Left ventricle myocardium inferior (tissue), 1 donor: ENCODE data around the gene DGCR6. TPM values are rescaled to one million over a fixed set of nuclear protein-coding genes. Genes with fewer than 3 reads are reported as not detected.
"Not testable (repeated sequence)": the region's sequence is repeated elsewhere in the genome, so short reads cannot be mapped to it uniquely, and the experiment has no call there.

Experiments used
- DNase-seq: peaks from one replicate; pipeline ENCODE4 v3.0.0-alpha.2; 2020
- H3K27ac ChIP-seq: fragments of 200-600 bp; replicated peaks from 2 replicates; pipeline ENCODE4 v1.8.0; 2021
- H3K27me3 ChIP-seq: fragments of 200-600 bp; 2 replicates; pipeline ENCODE4 v1.8.0; 2021; ENCODE audit warnings: low read depth
- H3K36me3 ChIP-seq: fragments of 200-600 bp; 2 replicates; pipeline ENCODE4 v1.8.0; 2021
- H3K4me1 ChIP-seq: fragments of 200-600 bp; 2 replicates; pipeline ENCODE4 v1.8.0; 2021
- H3K4me3 ChIP-seq: fragments of 200-600 bp; 2 replicates; pipeline ENCODE4 v1.8.0; 2021; ENCODE audit warnings: mild to moderate bottlenecking, moderate library complexity
- H3K9me3 ChIP-seq: fragments of 200-600 bp; replicated peaks from 2 replicates; pipeline ENCODE4 v1.8.0; 2021
- intact Hi-C: fragments of 100-400 bp; cut with micrococcal nuclease; formaldehyde crosslinking; loops from one replicate; pipeline ENCODE4 v1.11.0; 2022
- total RNA-seq: library from RNA; stranded (reverse); fragmentation: NEBNext Ultra II Directional; extraction: Animal tissue kit (Norgen Biotek cat#: 25700); gene quantifications from one replicate; pipeline ENCODE4 v1.2.1, GENCODE V29; 2021
- TF ChIP-seq, protein P1 (sequence below): fragments of 200-600 bp; IDR thresholded peaks from 2 replicates; pipeline ENCODE4 v1.8.0; 2021; ENCODE audit warnings: antibody characterized with exemption, mild to moderate bottlenecking, borderline replicate concordance
- donor health status: DM: no; HTN: yes; CAD: no; lungs with severe emphysema.

Gene DGCR6
- total RNA-seq, 1 donor from 2014 or later = 13.9 TPM

DNA sequence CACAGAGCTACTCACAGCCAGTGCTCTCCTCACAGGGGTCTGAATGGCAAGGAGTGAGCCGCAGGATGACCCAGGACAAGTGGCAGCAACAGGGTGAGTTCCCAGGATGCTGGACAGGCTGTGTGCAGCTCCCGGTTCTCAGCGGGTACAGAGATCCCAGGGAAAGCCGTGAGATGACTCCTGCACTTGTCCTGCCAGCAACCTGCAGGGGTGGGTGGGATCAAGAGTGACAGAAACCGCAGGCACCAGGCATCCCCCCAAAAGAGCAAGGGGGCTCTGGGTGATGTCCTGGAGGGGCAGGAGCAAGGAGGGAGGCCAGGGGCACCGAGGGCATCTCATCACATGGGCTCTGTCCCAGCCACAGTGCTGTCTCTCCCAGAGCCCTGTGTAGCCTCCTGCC, 45.9 kb downstream of the DGCR6 start:
- H3K27ac ChIP-seq = no peak overlapping the region
- intact Hi-C loops = no loop called here
- no peaks in the 10 kb centered on the region for H3K4me1 ChIP-seq
- peaks cover 42% of the 10 kb centered on the region for H3K27me3 ChIP-seq
- no peaks in the 10 kb centered on the region for H3K36me3 ChIP-seq
- no peaks in the 10 kb centered on the region for H3K9me3 ChIP-seq
- TF ChIP-seq, protein P1, sequence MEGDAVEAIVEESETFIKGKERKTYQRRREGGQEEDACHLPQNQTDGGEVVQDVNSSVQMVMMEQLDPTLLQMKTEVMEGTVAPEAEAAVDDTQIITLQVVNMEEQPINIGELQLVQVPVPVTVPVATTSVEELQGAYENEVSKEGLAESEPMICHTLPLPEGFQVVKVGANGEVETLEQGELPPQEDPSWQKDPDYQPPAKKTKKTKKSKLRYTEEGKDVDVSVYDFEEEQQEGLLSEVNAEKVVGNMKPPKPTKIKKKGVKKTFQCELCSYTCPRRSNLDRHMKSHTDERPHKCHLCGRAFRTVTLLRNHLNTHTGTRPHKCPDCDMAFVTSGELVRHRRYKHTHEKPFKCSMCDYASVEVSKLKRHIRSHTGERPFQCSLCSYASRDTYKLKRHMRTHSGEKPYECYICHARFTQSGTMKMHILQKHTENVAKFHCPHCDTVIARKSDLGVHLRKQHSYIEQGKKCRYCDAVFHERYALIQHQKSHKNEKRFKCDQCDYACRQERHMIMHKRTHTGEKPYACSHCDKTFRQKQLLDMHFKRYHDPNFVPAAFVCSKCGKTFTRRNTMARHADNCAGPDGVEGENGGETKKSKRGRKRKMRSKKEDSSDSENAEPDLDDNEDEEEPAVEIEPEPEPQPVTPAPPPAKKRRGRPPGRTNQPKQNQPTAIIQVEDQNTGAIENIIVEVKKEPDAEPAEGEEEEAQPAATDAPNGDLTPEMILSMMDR = no peak
- H3K4me3 ChIP-seq = no peak overlapping the region
- DNase-seq = no peak

GRCh38 chr22:18953128-18953527, 47.0 kb downstream of the DGCR6 start:
- H3K27me3 ChIP-seq = peaks cover 42% of the 10 kb centered on the region
- intact Hi-C loops, H3K4me1 ChIP-seq, H3K4me3 ChIP-seq, H3K9me3 ChIP-seq, H3K27ac ChIP-seq, H3K36me3 ChIP-seq, DNase-seq: not testable (repeated sequence)

DNA sequence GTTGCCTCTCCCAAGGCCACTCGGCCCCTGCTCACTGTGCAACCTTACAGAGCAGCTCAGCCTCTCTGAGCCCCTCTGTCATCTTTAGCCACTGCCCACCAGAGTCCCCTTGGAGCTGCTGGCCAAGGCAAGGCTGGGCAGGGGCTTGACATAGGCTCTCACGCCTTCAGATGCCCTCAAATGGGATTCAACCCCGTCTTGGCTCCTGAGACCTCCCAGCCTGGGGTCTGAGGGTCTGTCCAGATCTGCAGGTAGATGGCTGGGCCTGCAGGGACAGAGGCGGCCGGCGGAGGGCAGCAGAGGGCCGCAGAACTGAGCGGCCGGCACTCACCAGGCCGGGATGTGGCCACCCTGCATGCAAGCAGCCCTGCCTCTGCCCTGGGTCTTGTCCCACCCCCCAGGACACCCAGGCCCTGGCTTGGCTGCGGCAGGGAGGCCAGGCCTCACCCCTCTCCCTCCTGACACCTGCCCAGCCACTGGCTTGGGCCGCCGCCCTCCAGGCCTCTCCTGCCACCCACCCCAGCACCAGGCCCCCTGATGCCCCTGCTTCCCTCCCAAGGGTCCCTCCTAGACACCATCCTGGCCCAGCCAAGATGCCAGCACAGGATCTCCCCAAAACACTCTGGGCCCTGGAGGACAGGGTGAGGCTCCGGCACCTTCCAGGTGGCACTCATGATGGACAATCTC, 48.3 kb downstream of the DGCR6 start:
- H3K36me3 ChIP-seq, H3K9me3 ChIP-seq, H3K4me1 ChIP-seq, H3K4me3 ChIP-seq, H3K27ac ChIP-seq, intact Hi-C loops: not testable (repeated sequence)
- peak; percentile 67 for DNase-seq
- H3K27me3 ChIP-seq = peaks cover 43% of the 10 kb centered on the region
- TF ChIP-seq, protein P1 = peak; percentile 79

GRCh38 chr22:18954990-18955571, 49.0 kb downstream of the DGCR6 start:
- H3K36me3 ChIP-seq = no peaks in the 10 kb centered on the region
- intact Hi-C loops = no loop called here
- DNase-seq = no peak
- no peak overlapping the region for H3K27ac ChIP-seq
- no peaks in the 10 kb centered on the region for H3K9me3 ChIP-seq
- peaks cover 38% of the 10 kb centered on the region for H3K27me3 ChIP-seq
- no peak overlapping the region for H3K4me3 ChIP-seq
- no peaks in the 10 kb centered on the region for H3K4me1 ChIP-seq
- TF ChIP-seq, protein P1 = no peak

GRCh38 chr22:18955696-18956095, 49.6 kb downstream of the DGCR6 start:
- TF ChIP-seq, protein P1 = no peak
- Histone ChIP-seq H3K4me1 (no peaks in the 10 kb centered on the region), H3K4me3 (no peak overlapping the region), H3K27me3 (peaks cover 32% of the 10 kb centered on the region), H3K27ac (no peak overlapping the region), H3K9me3 (no peaks in the 10 kb centered on the region), H3K36me3 (no peaks in the 10 kb centered on the region)
- DNase-seq = no peak
- intact Hi-C loops = no loop called here

DNA sequence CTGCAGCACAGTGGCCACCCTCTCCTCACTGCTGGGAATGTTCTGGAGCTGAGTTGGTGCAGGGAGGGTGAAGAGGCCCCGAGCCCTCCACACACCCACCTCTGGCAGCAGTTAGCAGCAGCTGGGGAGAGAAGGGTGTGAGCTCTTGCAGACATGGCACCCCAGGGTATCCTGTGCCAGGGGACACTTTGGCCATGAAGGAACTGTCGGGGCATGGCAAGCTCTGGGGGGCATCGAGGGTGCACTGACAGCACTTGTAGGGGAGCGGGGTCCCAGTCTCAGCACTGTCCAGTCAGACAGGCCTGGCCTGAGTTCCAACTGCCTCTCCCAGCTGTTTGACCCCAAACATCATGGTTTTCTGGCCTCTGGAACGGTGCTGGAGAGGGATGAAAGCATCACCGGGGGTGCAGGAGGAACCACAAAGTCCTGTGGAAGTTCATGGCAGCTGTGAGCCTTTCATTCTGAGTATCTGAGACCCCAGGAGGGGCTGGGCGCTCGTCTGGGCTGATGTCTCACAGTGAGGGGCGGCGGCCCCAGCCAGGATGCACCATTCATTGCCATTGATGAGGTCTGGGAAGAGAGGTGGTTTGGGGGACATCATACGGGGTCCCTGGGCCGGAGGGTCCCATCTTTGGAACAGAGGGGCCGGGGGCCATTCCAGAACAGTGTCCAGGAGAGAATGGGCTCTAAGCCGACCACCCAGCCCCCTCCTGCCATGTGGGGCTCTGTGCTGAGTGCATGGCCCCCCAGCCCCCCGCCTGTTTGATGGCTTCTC, 50.2 kb downstream of the DGCR6 start:
- H3K4me1 ChIP-seq, DNase-seq, H3K4me3 ChIP-seq, H3K36me3 ChIP-seq, H3K27ac ChIP-seq, intact Hi-C loops, H3K9me3 ChIP-seq: not testable (repeated sequence)
- H3K27me3 ChIP-seq = peaks cover 26% of the 10 kb centered on the region

DNA sequence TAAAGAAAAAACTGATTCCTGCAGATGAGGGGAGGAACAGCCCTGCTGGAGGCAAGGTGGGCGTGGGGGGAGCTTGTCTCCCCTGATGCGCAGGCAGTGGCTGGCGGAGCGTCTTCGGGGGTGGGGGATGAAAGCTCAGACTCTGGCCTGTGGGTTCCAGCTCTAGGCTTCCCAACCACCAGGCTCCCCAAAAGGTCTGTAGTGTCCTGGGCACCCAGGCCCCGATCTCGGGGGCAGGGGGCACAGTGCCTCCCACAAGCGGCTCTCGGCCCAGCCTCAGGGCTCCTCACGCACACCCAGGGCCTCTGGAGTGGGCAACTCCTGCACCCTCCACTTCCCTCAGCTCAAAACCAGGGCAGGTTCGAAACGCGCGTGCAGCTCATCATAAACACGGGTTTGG, 50.8 kb downstream of the DGCR6 start:
- H3K9me3 ChIP-seq, H3K4me3 ChIP-seq, H3K36me3 ChIP-seq, H3K4me1 ChIP-seq, DNase-seq, intact Hi-C loops, H3K27ac ChIP-seq: not testable (repeated sequence)
- peaks cover 24% of the 10 kb centered on the region for H3K27me3 ChIP-seq

DNA sequence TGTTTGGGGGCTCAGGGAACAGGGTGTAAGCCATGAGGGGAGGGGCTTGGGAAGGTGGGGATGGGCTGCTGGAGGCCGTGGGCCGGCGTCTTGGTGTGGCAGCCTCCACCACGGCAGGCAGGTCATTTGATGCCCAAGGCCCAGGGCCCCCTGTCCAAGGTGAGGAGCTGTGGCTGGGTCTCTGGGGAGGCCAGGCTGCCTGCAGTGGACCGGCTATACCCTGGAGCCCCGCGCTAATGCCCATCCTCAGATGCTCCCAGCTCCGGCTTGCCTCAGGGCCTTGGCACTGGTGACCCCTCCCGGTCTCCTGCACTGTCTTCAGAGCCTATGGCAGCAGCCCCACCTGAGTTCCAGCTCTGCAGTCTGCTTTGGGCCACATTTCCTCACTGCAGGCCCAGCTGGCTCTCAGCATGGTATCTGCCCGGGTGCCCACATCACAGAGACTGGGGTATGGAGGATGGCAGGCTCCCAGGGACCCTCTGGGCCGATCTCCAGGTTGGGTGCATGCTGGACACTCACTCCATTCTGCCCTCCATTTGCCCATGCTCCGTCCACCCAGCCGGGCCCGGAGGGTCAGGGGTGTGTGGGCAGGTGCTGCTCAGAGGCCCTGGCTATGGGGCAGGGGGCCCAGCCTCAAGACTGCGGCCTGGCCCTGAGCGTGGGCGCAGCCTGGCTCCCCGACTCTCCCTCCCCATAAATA, 51.7 kb downstream of the DGCR6 start:
- peaks cover 21% of the 10 kb centered on the region for H3K27me3 ChIP-seq
- H3K27ac ChIP-seq, H3K4me1 ChIP-seq, intact Hi-C loops, DNase-seq, H3K36me3 ChIP-seq, H3K9me3 ChIP-seq, H3K4me3 ChIP-seq: not testable (repeated sequence)

DNA sequence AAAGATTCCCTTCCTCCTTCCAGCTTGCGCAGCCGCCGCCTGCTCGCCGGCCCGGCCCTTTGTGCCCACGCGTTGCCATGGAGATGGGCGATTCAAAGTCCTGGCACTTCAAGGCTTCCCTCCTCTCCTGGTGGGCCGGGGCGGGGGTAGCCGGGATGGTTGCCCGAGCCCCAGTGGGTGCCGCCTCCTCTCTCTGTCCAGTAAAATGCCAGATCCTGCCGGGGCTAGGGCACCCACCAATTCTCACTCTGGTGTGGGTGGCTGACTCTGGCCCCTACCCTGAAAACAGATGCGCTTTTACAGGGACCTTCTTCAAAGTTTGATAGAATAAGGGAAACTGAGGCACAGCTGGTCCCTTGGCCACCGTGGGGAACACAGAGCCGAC, 52.2 kb downstream of the DGCR6 start:
- peaks cover 21% of the 10 kb centered on the region for H3K27me3 ChIP-seq
- H3K27ac ChIP-seq, intact Hi-C loops, H3K36me3 ChIP-seq, H3K4me3 ChIP-seq, DNase-seq, H3K4me1 ChIP-seq, H3K9me3 ChIP-seq: not testable (repeated sequence)
